Measurements from ENCODE around the gene ADD2. TPM values are rescaled to one million over a fixed set of nuclear protein-coding genes. Genes with fewer than 3 reads are reported as not detected.
"Not testable (repeated sequence)": the region's sequence is repeated elsewhere in the genome, so short reads cannot be mapped to it uniquely, and the experiment has no call there.

Gene ADD2
- total RNA-seq, 1 experiment from 2014 or later, result 50.5 TPM

DNA sequence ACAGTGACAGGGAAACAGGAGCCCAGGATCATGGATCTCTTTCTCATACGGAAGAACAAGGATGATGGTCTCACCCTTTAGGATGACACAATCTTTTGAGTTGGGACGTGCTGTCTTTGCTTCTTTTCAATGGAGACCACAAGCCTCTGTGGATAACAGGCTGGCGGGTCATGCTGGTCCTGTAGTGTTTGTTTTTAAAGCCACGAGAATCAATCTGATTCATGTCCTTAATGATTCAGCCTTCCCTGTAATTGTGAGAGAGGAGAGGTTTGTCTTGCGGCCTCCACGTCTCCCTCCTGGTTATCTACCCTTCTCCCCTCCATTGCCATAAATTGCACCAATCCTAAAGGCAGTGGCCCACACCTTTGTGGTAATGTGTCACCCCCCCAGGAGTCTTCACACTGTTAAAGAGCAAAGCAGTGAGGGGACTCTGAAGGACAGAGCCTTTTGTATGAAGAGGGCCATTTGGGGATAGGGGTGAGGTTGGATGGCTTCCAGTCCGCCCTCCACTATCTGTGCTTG, 126.7 kb downstream of the ADD2 start:
- DNase-seq (ENCODE audit: low spot score), result peak; percentile 20

DNA sequence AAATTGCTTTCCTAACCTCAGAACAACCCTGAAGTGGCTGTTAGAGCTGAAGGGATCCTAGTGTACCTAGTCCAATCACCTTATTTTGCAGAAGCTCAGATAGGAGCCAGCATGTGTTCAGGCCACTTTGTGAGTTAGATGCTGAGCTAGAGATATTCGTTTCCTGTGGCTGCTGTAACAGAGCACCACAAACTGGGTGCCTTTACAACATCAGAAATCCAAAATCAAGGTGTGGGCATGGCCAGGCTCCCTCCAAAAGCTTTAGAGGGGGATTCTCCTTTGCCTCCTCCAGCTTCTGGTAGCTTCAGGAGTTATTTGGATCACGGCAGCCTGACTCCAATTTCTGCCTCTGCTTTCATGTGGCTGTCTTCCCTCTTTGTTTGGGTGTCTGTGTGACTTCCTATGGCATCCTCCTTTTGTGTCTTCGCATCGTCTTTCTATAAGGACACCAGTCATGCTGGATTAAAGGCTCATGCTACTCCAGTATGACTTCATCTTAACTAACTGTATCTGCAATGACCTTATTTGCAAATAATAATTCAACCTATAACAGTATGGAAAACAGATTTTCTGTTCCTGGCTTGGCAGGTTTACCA, 128.1 kb downstream of the ADD2 start:
- DNase-seq (ENCODE audit: low spot score), result no peak

DNA sequence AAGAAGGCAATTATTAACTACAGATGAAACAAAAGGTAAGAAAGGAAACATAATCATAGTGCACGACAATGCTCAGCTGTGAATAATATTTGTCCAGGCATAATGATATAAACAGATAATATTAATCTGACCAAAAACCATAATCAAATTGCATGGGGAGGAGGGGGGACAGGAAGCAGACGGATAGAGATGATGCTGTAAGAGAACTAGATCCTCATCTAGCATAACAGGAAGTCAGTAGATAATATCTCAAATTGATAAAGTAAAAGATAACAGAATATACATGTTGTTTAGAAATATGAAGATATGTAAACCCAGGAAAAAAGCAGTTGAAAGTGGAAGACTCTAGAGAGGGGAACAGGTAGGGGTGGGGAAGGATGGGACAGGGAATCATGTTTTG, 129.4 kb downstream of the ADD2 start:
- DNase-seq (ENCODE audit: low spot score), result no peak

DNA sequence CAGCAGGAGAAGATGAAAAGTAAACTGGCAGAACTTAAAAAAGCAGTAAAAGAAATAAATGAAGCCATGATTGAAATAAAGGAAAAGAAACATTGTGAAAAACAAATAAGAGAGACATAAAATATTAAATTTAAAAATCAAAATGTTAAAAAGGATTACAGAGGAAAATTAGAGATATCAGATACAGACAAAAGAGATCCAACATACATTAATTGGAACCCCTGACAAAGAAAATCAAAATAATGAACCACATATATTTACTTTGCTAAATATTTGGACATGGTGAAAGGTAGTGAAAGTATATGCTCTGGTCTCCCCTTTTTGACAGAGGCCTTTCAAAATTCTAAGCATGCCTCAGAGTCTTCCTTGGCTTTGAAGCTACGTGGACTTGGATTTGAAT, 134.5 kb downstream of the ADD2 start:
- no peak for DNase-seq (ENCODE audit: low spot score)

DNA sequence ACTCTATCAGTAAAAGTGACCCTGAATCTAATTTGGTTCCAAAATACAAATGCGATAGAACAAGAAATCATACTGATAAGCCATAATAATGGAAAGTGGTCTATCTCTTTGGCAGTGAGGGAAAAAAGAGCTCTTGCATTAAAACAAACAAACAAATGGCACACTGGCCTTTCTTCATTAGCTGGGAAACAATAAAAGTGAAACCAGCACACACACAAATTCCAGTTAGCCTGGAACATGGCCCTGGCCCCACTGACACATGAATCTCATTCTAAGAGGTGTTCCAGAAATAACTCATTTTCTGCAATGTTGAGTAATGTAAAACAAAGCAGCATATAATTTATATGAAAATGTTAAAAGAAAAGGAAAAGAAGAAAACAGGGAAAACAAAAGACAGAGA, 135.0 kb downstream of the ADD2 start:
- no peak for DNase-seq (ENCODE audit: low spot score)

DNA sequence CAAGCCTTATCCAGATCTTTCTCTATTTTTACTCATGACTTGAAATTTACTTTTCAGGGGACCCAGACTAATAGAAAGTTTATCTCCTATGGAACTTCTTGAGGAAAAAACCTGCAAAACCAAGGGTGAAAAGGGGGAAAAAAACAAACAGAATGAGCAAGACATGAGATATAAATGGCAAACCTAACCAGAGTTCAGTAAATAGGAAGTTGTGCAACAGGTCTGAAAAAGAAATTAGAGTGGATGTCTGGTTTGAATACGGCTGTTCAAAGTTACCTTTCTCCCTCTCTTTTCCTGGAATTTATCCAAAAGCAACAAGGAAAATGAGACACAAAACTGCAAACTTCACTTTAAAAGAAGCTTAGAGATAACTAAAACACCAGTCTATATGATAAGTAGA, 135.6 kb downstream of the ADD2 start:
- no peak for DNase-seq (ENCODE audit: low spot score)

DNA sequence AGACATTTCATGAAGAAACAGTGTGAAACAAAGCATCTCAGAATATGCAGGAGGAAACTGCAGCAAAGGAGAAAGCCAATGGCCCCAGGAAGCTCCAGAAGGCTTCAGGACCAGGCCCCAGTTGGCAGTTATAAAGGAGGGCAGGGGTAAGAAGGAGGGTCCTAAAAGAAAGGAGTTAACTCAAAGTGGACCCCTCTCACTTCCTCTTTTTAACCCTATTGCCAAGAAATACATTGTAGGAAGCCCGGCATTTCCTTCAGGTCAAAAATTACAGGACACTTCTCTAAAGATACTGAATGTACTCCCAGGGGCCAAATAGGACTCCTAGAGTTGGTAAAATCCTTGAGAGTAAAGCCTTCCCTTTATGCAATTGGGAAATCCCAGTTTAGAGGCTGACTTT, 137.2 kb downstream of the ADD2 start:
- no peak for DNase-seq (ENCODE audit: low spot score)

DNA sequence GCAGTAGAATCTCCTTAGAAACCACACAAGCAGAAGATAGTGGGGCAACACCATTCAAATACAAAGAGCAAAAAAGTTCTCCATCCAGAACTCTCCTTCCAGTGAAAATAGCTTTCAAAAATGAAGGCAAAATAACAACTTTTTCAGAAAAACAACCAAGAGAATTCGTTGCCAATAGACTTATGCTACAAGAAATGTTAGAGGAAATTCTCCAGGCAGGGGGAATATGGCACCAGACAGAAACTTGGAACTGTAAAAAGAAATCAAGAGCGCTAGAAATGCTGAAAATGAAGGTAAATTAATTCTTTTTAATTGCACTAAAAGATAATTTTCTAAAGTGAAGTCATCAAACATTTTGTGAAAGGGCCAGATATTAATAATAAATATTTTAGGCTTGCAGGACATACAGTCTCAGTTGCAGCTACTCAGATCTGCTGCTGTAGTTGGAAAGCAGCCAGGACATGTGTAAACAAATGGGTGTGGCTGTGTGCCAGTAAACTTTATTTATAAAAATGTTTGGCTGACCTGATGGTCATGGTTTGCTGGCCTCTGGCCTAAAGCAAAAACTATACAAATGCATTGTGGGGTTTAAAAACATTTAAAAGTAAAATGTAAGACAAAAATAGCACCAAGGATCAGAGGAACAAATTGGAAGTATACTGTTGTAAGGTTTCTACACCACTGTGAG, 140.6 kb downstream of the ADD2 start:
- no peak for DNase-seq (ENCODE audit: low spot score)

DNA sequence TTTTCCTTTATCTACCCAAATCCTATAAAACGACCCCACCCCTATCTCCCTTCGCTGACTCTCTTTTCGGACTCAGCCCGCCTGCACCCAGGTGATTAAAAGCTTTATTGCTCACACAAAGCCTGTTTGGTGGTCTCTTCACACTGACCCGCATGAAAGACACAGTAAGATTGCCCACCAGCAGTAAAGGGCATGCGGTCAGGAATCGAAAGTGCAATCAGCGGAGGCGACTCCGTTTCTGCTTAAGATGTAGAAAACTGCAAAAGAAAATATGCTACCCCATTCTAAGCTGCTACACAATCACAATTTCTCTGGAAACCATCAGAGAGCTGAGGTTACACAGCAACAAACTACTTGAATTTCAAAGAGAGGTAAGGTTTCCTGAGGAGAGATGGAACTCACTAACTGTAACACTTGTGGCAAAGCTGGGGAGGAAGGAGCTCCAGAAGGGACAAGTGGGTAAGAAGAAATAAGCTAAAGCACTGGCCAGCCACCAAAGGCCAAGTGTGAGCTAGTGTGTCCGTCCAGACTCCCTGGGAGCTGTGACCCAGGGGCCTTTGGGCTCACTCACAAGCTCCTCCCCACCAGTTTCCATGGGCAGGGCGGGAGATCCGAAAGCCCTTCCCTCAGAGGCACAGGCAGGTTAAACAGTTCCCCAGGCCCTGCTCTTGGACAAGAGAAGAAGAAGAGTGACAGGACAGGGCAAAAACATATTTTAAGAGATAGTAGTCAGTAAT, 141.6 kb downstream of the ADD2 start:
- no peak for DNase-seq (ENCODE audit: low spot score)

DNA sequence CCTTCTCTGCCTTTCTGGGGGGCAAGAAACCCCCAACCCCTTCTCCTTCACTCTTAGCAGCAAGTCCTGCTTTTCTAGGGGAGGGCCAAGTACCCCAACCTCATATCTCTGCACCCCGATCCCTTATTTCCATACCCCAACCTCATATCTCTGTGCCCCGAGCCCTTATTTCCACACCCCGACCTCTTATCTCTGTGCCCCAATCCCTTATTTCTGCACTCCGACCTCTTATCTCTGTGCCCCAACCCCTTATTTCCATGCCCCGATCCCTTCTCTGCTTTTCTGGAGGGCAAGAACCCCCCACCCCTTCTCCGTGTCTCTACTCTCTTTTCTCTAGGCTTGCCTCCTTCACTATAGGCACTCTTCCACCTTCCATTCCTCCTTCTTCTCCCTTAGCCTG, 146.5 kb downstream of the ADD2 start:
- not testable (repeated sequence) for DNase-seq (ENCODE audit: low spot score)

DNA sequence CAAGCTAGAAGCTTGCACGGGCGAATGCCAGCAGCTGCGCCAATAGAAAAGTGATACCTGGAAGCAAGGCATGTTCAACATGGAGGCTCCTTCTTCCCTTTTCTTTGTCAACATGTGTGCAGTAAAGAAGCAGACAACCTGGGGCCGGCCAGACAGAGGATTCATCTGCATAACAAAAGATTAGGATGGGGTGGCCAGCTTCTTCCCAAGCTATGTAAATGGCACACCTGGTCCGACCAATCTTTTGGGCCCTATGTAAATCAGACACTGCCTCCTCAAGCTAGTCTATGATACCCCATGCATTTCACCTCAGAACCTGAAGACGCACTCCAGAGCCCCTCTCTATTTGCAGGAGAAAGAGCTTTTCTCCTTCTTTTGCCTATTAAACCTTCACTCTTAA, 148.0 kb downstream of the ADD2 start:
- no peak for DNase-seq (ENCODE audit: low spot score)

DNA sequence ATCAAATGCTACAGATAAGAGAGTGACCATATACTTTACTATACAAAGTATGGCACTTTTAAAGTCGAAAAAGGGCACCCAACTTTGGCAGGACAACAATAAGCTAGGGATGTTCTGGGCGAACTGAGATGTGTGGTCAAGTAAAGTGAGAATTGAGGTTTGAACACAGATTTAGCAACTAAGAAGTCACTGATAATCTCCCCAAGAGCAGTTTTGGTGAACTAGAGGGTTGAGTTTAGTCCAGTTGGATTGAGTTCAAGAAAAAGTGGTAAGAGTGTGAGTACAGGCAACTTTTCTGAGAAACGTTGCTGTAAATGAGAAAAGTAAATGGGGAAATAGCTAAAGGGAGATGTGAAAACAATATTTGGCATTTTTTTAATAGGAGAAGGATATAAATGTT, 148.8 kb downstream of the ADD2 start:
- no peak for DNase-seq (ENCODE audit: low spot score)

DNA sequence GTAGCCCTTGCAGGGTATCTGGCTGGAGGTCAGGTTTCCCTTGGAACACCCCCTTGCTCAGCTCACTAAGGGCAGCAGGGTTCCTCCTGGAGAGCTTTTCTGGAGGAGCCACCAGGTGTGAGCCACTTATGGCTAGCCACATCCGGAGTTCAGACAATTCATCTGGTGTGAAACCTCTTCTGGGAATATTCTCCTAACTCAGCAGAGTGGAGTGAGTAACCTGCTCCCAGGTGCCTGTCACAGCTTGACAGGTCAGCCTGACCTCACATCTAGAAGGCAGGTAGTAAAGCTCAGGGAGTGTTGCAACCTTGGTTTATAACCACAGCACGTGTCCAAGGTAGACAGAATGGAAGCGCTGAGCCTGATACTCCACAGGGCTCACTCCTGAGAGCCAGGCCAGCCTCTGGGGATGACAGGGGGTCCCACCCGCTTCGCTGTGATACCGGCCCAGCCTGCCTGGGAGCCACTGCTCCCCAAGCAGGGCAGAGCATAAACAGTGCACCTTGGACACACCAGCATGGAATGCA, 151.8 kb downstream of the ADD2 start:
- peak; percentile 24 for DNase-seq (ENCODE audit: low spot score)

DNA sequence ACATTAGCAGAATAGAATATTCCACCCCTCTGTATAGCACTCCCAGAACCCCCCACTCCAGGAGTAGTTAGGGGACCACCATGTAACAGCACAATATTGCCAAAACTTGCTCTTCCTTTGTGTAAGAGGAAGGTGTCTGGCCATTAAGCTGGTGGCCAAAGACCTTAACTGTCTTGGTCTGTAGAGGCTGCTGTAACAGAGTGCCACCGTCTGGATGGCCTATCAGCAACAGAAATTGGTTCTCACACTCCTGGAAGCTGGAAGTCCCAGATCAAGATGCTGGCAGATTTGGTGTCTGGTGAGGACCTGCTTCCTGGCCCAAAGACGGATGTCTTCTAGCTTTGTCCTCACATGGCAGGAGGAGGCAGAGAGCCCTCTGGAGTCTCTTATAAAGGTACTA, 152.8 kb downstream of the ADD2 start:
- DNase-seq (ENCODE audit: low spot score), result no peak

DNA sequence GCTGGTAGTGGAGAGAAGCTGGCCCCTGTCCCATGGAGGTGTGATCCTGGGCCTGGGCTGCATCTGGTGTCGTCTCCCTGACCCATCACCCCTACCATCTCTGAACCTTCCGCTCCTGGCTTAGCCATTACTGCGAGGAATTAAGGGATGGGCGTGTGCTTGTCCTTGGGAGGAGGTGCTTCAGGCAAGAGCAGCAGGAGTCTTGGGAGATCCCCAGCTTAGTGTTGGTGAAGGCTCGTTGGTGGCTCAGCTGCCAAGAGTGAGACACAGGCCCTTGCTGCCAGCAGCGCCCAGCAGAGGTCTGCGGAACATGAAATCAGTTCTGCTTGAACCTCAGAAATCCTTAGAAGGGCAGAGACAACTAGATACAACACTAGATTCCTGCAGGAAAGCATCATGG, 154.5 kb downstream of the ADD2 start:
- no peak for DNase-seq (ENCODE audit: low spot score)

DNA sequence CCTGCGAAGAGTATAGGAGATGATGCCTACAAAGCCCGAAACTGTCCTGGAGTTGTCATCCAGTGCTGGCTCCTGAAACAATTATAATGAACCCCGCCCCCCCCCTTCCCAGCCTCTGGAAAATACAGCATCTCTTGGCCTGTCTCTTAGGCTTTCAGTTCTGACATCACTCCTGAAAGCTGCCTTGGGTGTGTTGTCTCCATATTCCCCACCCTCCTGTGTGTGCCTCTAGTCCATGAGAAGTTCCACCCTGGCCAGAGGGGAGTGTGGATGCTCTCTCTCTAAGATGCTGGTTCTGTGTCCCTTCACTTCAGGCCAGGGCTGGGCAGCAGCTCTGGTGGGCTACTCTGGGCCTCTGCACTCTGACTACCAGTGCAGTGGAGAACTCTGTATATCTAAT, 155.4 kb downstream of the ADD2 start:
- DNase-seq (ENCODE audit: low spot score), result no peak

DNA sequence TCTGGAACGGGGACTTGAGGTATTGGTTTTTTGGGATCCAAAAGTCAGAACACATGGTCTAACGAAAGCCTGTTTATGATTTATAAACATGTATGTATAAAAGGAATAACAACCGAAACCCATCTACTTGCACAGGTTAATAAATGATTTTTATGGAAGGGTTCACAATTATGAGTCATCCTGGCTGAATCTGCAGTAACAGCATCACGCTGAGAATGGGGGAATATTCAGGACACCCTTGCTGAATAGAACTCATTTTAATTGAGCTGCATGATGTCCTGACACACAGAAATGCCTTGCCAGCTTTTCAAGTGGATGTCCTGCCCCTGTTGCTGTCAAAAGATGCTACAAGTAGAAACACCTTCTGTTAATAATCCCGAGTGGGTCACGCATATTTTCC, 159.6 kb downstream of the ADD2 start:
- DNase-seq (ENCODE audit: low spot score), result peak; percentile 29

DNA sequence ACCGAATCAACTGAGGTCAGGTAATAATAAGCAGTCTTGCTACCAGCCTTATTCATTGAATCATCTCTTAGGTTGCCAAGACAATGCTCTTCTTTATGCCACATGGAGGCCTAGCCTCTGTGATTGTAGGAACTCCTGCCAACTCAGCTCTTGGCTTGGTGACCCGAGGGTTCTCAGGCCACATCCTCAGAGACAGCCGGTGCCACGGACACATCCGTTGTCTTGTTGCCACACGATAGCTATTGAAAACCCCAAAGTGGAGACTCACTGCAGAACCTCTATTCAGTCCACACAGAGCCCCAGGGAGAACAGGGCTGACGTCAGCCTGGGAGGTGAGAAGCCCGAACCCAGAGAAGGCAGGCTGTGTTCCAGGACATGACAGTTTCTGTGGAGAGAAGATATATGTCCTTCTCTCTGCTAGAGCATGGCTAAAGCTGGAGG, 160.9 kb downstream of the ADD2 start:
- peak; percentile 53 for DNase-seq (ENCODE audit: low spot score)

Data from A172 (cell line).